Mesangial cell (primary cell): ENCODE measurements around the gene CES5A. TPM values are rescaled to one million over a fixed set of nuclear protein-coding genes. Genes with fewer than 3 reads are reported as not detected.

Experiments
- total RNA-seq: library from RNA; depleted of rRNA; stranded (reverse); fragments of >200 nt; gene quantifications from 2 replicates; pipeline ENCODE4 v1.2.3, GENCODE V29; 2015

The CES5A gene, protein sequence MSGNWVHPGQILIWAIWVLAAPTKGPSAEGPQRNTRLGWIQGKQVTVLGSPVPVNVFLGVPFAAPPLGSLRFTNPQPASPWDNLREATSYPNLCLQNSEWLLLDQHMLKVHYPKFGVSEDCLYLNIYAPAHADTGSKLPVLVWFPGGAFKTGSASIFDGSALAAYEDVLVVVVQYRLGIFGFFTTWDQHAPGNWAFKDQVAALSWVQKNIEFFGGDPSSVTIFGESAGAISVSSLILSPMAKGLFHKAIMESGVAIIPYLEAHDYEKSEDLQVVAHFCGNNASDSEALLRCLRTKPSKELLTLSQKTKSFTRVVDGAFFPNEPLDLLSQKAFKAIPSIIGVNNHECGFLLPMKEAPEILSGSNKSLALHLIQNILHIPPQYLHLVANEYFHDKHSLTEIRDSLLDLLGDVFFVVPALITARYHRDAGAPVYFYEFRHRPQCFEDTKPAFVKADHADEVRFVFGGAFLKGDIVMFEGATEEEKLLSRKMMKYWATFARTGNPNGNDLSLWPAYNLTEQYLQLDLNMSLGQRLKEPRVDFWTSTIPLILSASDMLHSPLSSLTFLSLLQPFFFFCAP
- not detected in 2 replicates for total RNA-seq

GRCh38 chr16:55875273-55875672 is at the start of gene CES5A:
Gene CES5A, minus strand, starts transcription at chr16:55875373. Its CDS starts 152 bp downstream, at chr16:55875221.

GRCh38 chr16:55832773-55833691 is 42.1 kb downstream of the CES5A start, which contains the start of gene CES1:
Gene CES1, minus strand, starts transcription at chr16:55833096. Its CDS starts 41 bp downstream, at chr16:55833055.

Other genes with a start within 250 kb of the CES5A start
- gene SLC6A2, start 219.4 kb downstream of the CES5A start, total RNA-seq = not detected in 2 replicates
- gene CES1, start 42.3 kb downstream of the CES5A start, total RNA-seq = 0.16 and 0.25 TPM in 2 replicates